Natural killer cell (primary cell): Measurements from ENCODE around the gene UBE2Z. TPM values are rescaled to one million over a fixed set of nuclear protein-coding genes. Genes with fewer than 3 reads are reported as not detected.

Experiments used
- ATAC-seq, 3 donors: fragments of 150-1000 bp in 2 of 3; fragments of 200-7000 bp in 1 of 3; cut with Tn5 transposase; 1 replicate in 1 of 3; 2 replicates in 2 of 3; pipeline ENCODE4 v1.10.0; 2021; ENCODE audit warnings: mild to moderate bottlenecking in 2 of 3, moderate library complexity in 2 of 3
- DNase-seq, 2 donors: peaks; one replicate each; pipeline versions ENCODE4 v3.0.0 to v3.0.0-alpha.2; 2013 to 2021; ENCODE audit warnings: mixed read lengths in 1 of 2
- H3K27ac ChIP-seq: one replicate; pipeline ENCODE4 v1.5.1; 2013; ENCODE audit warnings: mild to moderate bottlenecking, low read length
- H3K27me3 ChIP-seq: one replicate; pipeline ENCODE4 v1.6.1; 2013; ENCODE audit warnings: low read length; ENCODE audit not compliant: control insufficient read depth, insufficient read depth
- H3K36me3 ChIP-seq: one replicate; pipeline ENCODE4 v1.6.1; 2013; ENCODE audit warnings: low read length; ENCODE audit not compliant: control insufficient read depth, insufficient read depth
- H3K4me1 ChIP-seq: one replicate; pipeline ENCODE4 v1.6.1; 2013; ENCODE audit warnings: low read length; ENCODE audit not compliant: control insufficient read depth, insufficient read depth
- H3K4me3 ChIP-seq: one replicate; pipeline ENCODE4 v1.5.1; 2013; ENCODE audit warnings: low read length
- H3K9me3 ChIP-seq: one replicate; pipeline ENCODE4 v1.6.1; 2013; ENCODE audit warnings: low read length; ENCODE audit not compliant: control insufficient read depth, insufficient read depth
- H3K27ac Mint-ChIP-seq, 2 donors: one replicate each; pipeline ENCODE4 v1.8.0; 2022; ENCODE audit warnings: mild to moderate bottlenecking in 2 of 2, mixed read lengths in 2 of 2, moderate library complexity in 1 of 2
- H3K27me3 Mint-ChIP-seq, 2 donors: one replicate each; pipeline ENCODE4 v1.8.0; 2022; ENCODE audit warnings: low read depth in 2 of 2, mixed read lengths in 2 of 2
- H3K36me3 Mint-ChIP-seq: one replicate; pipeline ENCODE4 v1.8.0; 2022; ENCODE audit warnings: mixed read lengths
- H3K4me1 Mint-ChIP-seq, 2 donors: one replicate each; pipeline ENCODE4 v1.8.0; 2022; ENCODE audit warnings: mixed read lengths in 2 of 2
- H3K4me3 Mint-ChIP-seq: one replicate; pipeline ENCODE4 v1.8.0; 2022; ENCODE audit warnings: mild to moderate bottlenecking, moderate library complexity, mixed read lengths
- H3K9me3 Mint-ChIP-seq, 2 donors: one replicate each; pipeline ENCODE4 v1.8.0; 2022; ENCODE audit warnings: mixed read lengths in 2 of 2
- WGBS: methylation state at CpG from one replicate; pipeline ENCODE4 v1.1.7; 2013; ENCODE audit warnings: missing lambda C conversion rate; ENCODE audit not compliant: insufficient coverage; 5-methylcytosine and 5-hydroxymethylcytosine counted together
- intact Hi-C: fragments of 100-400 bp; cut with micrococcal nuclease; formaldehyde crosslinking; loops from one replicate; pipeline ENCODE4 v1.14.2; 2022
- total RNA-seq, 4 donors: library from RNA; stranded (reverse); fragments of 120-200 nt in 1 of 4; gene quantifications; one replicate each; pipeline versions ENCODE4 v1.2.3 to v1.2.4, GENCODE V29; 2013 to 2022
- TF ChIP-seq, protein P1 (sequence below): fragments of 200-600 bp; IDR thresholded peaks from one replicate; pipeline ENCODE4 v1.8.0; 2022; ENCODE audit warnings: antibody characterized with exemption

Gene UBE2Z
- total RNA-seq, 3 donors from 2014 or later (not counting 1 experiment from before 2014, with no cell fraction given) = 89.0 to 94.0 (median 89.6) TPM

GRCh38 chr17:48972749-48973097 lies 64.5 kb downstream of the UBE2Z start:
- ATAC-seq = no peak
- intact Hi-C loops = no loop called here
- Histone ChIP-seq H3K27me3 (peaks cover 2% of the 10 kb centered on the region), H3K4me1 (no peaks in the 10 kb centered on the region), H3K27ac (no peak overlapping the region), H3K36me3 (no peaks in the 10 kb centered on the region), H3K4me3 (no peak overlapping the region), H3K9me3 (no peaks in the 10 kb centered on the region)
- peaks cover 26 to 33% of the 10 kb centered on the region in 2 donors for H3K27me3 Mint-ChIP-seq
- no peaks in the 10 kb centered on the region for H3K9me3 Mint-ChIP-seq
- DNase-seq = no peak
- no peak overlapping the region for H3K27ac Mint-ChIP-seq
- 76% methylated on average over 7 of the region's 7 CpGs for WGBS
- TF ChIP-seq, protein P1, sequence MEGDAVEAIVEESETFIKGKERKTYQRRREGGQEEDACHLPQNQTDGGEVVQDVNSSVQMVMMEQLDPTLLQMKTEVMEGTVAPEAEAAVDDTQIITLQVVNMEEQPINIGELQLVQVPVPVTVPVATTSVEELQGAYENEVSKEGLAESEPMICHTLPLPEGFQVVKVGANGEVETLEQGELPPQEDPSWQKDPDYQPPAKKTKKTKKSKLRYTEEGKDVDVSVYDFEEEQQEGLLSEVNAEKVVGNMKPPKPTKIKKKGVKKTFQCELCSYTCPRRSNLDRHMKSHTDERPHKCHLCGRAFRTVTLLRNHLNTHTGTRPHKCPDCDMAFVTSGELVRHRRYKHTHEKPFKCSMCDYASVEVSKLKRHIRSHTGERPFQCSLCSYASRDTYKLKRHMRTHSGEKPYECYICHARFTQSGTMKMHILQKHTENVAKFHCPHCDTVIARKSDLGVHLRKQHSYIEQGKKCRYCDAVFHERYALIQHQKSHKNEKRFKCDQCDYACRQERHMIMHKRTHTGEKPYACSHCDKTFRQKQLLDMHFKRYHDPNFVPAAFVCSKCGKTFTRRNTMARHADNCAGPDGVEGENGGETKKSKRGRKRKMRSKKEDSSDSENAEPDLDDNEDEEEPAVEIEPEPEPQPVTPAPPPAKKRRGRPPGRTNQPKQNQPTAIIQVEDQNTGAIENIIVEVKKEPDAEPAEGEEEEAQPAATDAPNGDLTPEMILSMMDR = no peak
- H3K4me1 Mint-ChIP-seq = no peaks in the 10 kb centered on the region
- no peaks in the 10 kb centered on the region for H3K36me3 Mint-ChIP-seq
- no peak overlapping the region for H3K4me3 Mint-ChIP-seq

GRCh38 chr17:48973806-48974205 lies 65.6 kb downstream of the UBE2Z start:
- no peaks in the 10 kb centered on the region for H3K36me3 Mint-ChIP-seq
- ATAC-seq (no peak), DNase-seq (no peak)
- Histone ChIP-seq H3K9me3 (no peaks in the 10 kb centered on the region), H3K4me3 (no peak overlapping the region), H3K4me1 (no peaks in the 10 kb centered on the region), H3K27ac (no peak overlapping the region), H3K27me3 (peaks cover 2% of the 10 kb centered on the region), H3K36me3 (no peaks in the 10 kb centered on the region)
- TF ChIP-seq, protein P1 = no peak
- intact Hi-C loops = no loop called here
- no peak overlapping the region for H3K4me3 Mint-ChIP-seq
- WGBS = no CpG with 5 or more reads among the region's 3 CpGs
- H3K27me3 Mint-ChIP-seq = peaks cover 17 to 25% of the 10 kb centered on the region in 2 donors
- H3K9me3 Mint-ChIP-seq = no peaks in the 10 kb centered on the region
- no peaks in the 10 kb centered on the region for H3K4me1 Mint-ChIP-seq
- no peak overlapping the region for H3K27ac Mint-ChIP-seq

Other genes starting within 250 kb of the UBE2Z start
- not detected for gene PRAC1, start 185.9 kb upstream of the UBE2Z start, total RNA-seq
- gene PRAC2, start 185.2 kb upstream of the UBE2Z start, total RNA-seq = not detected
- not detected for gene HOXB13, start 179.7 kb upstream of the UBE2Z start, total RNA-seq
- gene TTLL6, start 91.2 kb upstream of the UBE2Z start, total RNA-seq = not detected
- gene CALCOCO2, start 77.4 kb upstream of the UBE2Z start, total RNA-seq = 100 to 1,000 TPM; 175 to 188 (median 179) TPM
- 10 to 100 TPM; 28.2 to 34.9 (median 34.5) TPM for gene ATP5MC1, start 15.6 kb upstream of the UBE2Z start, total RNA-seq
- gene SNF8, start 36.4 kb downstream of the UBE2Z start, total RNA-seq = 10 to 100 TPM; 76.9 to 86.0 (median 78.3) TPM
- gene GIP, start 60.2 kb downstream of the UBE2Z start, total RNA-seq = not detected
- not detected for gene IGF2BP1, start 89.0 kb downstream of the UBE2Z start, total RNA-seq
- gene B4GALNT2, start 224.4 kb downstream of the UBE2Z start, total RNA-seq = under 1 TPM in 2 of 3 donors, not detected in 1; 0.05 TPM